SJCRH30 (cell line): ENCODE results near the gene UBE2G2. TPM values are rescaled to one million over a fixed set of nuclear protein-coding genes. Genes with fewer than 3 reads are reported as not detected.

Experiments used
- DNase-seq, 2 experiments: peaks; one replicate each; pipeline ENCODE4 v3.0.0-alpha.2; 2015 to 2020
- H3K27ac ChIP-seq: fragments of 250-450 bp; sonication (Bioruptor Pico); 2 replicates; pipeline ENCODE4 v1.5.1; 2020; ENCODE audit warnings: mild to moderate bottlenecking, moderate library complexity
- H3K27me3 ChIP-seq: fragments of 250-450 bp; sonication (Bioruptor Pico); 2 replicates; pipeline ENCODE4 v1.5.1; 2020; ENCODE audit warnings: mild to moderate bottlenecking, moderate library complexity
- H3K36me3 ChIP-seq: fragments of 250-450 bp; sonication (Bioruptor Pico); 2 replicates; pipeline ENCODE4 v1.5.1; 2020; ENCODE audit warnings: mild to moderate bottlenecking, moderate library complexity
- H3K4me1 ChIP-seq: fragments of 250-450 bp; sonication (Bioruptor Pico); 2 replicates; pipeline ENCODE4 v1.5.1; 2020; ENCODE audit warnings: mild to moderate bottlenecking, moderate library complexity
- H3K4me3 ChIP-seq: fragments of 250-450 bp; sonication (Bioruptor Pico); 2 replicates; pipeline ENCODE4 v1.5.1; 2020; ENCODE audit warnings: mild to moderate bottlenecking, moderate library complexity
- H3K9me3 ChIP-seq: fragments of 250-450 bp; sonication (Bioruptor Pico); replicated peaks from 2 replicates; pipeline ENCODE4 v1.5.1; 2020; ENCODE audit warnings: mild to moderate bottlenecking, moderate library complexity
- total RNA-seq: library from RNA; depleted of rRNA; stranded (reverse); fragments of >200 nt; shearing (Covaris generic); gene quantifications from 2 replicates; pipeline ENCODE4 v1.2.3, GENCODE V29; 2014

Gene UBE2G2
- total RNA-seq, 1 experiment from 2014 or later = 90.5 TPM

GRCh38 chr21:44751799-44752636 is 49.6 kb downstream of the UBE2G2 start:
- peaks cover 2% of the 10 kb centered on the region; the same call in 1 of the 2 replicates for H3K4me1 ChIP-seq
- H3K36me3 ChIP-seq = no peaks in the 10 kb centered on the region
- no peak overlapping the region for H3K4me3 ChIP-seq
- peaks cover 5% of the 10 kb centered on the region; the same call in 1 of the 2 replicates for H3K9me3 ChIP-seq
- no peaks in the 10 kb centered on the region for H3K27me3 ChIP-seq
- H3K27ac ChIP-seq = no peak overlapping the region
- DNase-seq = no peak

- no peak for DNase-seq
- Histone ChIP-seq H3K36me3 (no peaks in the 10 kb centered on the region), H3K9me3 (peaks cover 5% of the 10 kb centered on the region; the same call in 1 of the 2 replicates), H3K27ac (no peak overlapping the region), H3K27me3 (no peaks in the 10 kb centered on the region), H3K4me3 (no peak overlapping the region), H3K4me1 (peaks cover 2% of the 10 kb centered on the region; the same call in 1 of the 2 replicates)
Observed at GRCh38 chr21:44751186-44751798, 50.3 kb downstream of the UBE2G2 start.

GRCh38 chr21:44750675-44751025 is 51.0 kb downstream of the UBE2G2 start:
- Histone ChIP-seq H3K27ac (no peak overlapping the region), H3K27me3 (no peaks in the 10 kb centered on the region), H3K4me3 (no peak overlapping the region), H3K36me3 (no peaks in the 10 kb centered on the region), H3K4me1 (peaks cover 3% of the 10 kb centered on the region), H3K9me3 (peaks cover 2% of the 10 kb centered on the region; the same call in 1 of the 2 replicates)
- no peak for DNase-seq

GRCh38 chr21:44749759-44750674 is 51.6 kb downstream of the UBE2G2 start:
- Histone ChIP-seq H3K9me3 (peaks cover under 1% of the 10 kb centered on the region; the same call in 1 of the 2 replicates), H3K4me3 (no peak overlapping the region), H3K27me3 (no peaks in the 10 kb centered on the region), H3K27ac (no peak overlapping the region), H3K4me1 (peaks cover 7% of the 10 kb centered on the region), H3K36me3 (no peaks in the 10 kb centered on the region)
- no peak for DNase-seq

GRCh38 chr21:44749116-44749758 is 52.4 kb downstream of the UBE2G2 start:
- peaks cover 7% of the 10 kb centered on the region for H3K4me1 ChIP-seq
- peak overlapping the region; percentile 33 for H3K4me3 ChIP-seq
- no peaks in the 10 kb centered on the region for H3K36me3 ChIP-seq
- peak overlapping the region; percentile 40 for H3K27ac ChIP-seq
- no peaks in the 10 kb centered on the region for H3K27me3 ChIP-seq
- DNase-seq = no peak
- no peaks in the 10 kb centered on the region for H3K9me3 ChIP-seq

GRCh38 chr21:44748621-44749020 is 53.0 kb downstream of the UBE2G2 start:
- Histone ChIP-seq H3K4me1 (peaks cover 7% of the 10 kb centered on the region), H3K9me3 (no peaks in the 10 kb centered on the region), H3K36me3 (no peaks in the 10 kb centered on the region), H3K27ac (peak overlapping the region; percentile 40), H3K4me3 (peak overlapping the region; percentile 33), H3K27me3 (no peaks in the 10 kb centered on the region)
- DNase-seq = peak; percentile 54 to 64

- Histone ChIP-seq H3K9me3 (peaks cover 14% of the 10 kb centered on the region), H3K4me3 (no peak overlapping the region), H3K4me1 (peaks cover 5% of the 10 kb centered on the region), H3K36me3 (no peaks in the 10 kb centered on the region), H3K27ac (no peak overlapping the region), H3K27me3 (no peaks in the 10 kb centered on the region)
- peak; percentile 1 to 37 for DNase-seq
Observed at GRCh38 chr21:44742418-44743153, 59.0 kb downstream of the UBE2G2 start.

- no peak overlapping the region for H3K27ac ChIP-seq
- no peak for DNase-seq
- H3K4me1 ChIP-seq = peaks cover 5% of the 10 kb centered on the region
- H3K4me3 ChIP-seq = no peak overlapping the region
- peaks cover 17% of the 10 kb centered on the region for H3K9me3 ChIP-seq
- no peaks in the 10 kb centered on the region for H3K27me3 ChIP-seq
- H3K36me3 ChIP-seq = no peaks in the 10 kb centered on the region
Observed at GRCh38 chr21:44741921-44742320, 59.7 kb downstream of the UBE2G2 start.

GRCh38 chr21:44740742-44741141 is 60.9 kb downstream of the UBE2G2 start:
- Histone ChIP-seq H3K9me3 (peaks cover 17% of the 10 kb centered on the region), H3K4me3 (no peak overlapping the region), H3K4me1 (peaks cover 5% of the 10 kb centered on the region), H3K36me3 (no peaks in the 10 kb centered on the region), H3K27ac (no peak overlapping the region), H3K27me3 (no peaks in the 10 kb centered on the region)
- no peak for DNase-seq

GRCh38 chr21:44739316-44739715 is 62.3 kb downstream of the UBE2G2 start:
- no peak overlapping the region for H3K4me3 ChIP-seq
- no peak for DNase-seq
- H3K27me3 ChIP-seq = no peaks in the 10 kb centered on the region
- no peaks in the 10 kb centered on the region for H3K4me1 ChIP-seq
- peaks cover 17% of the 10 kb centered on the region for H3K9me3 ChIP-seq
- H3K27ac ChIP-seq = no peak overlapping the region
- H3K36me3 ChIP-seq = no peaks in the 10 kb centered on the region

GRCh38 chr21:44738621-44739020 is 63.0 kb downstream of the UBE2G2 start:
- DNase-seq = no peak
- H3K27ac ChIP-seq = no peak overlapping the region
- peaks cover 17% of the 10 kb centered on the region for H3K9me3 ChIP-seq
- H3K4me1 ChIP-seq = no peaks in the 10 kb centered on the region
- H3K4me3 ChIP-seq = no peak overlapping the region
- H3K36me3 ChIP-seq = no peaks in the 10 kb centered on the region
- no peaks in the 10 kb centered on the region for H3K27me3 ChIP-seq

GRCh38 chr21:44737706-44738354 is 63.8 kb downstream of the UBE2G2 start:
- Histone ChIP-seq H3K9me3 (peaks cover 17% of the 10 kb centered on the region), H3K4me1 (no peaks in the 10 kb centered on the region), H3K4me3 (no peak overlapping the region), H3K27me3 (no peaks in the 10 kb centered on the region), H3K36me3 (no peaks in the 10 kb centered on the region), H3K27ac (no peak overlapping the region)
- peak in 1 of 2 experiments; percentile 45 for DNase-seq

- H3K27me3 ChIP-seq = no peaks in the 10 kb centered on the region
- H3K4me1 ChIP-seq = peaks cover 2% of the 10 kb centered on the region; the same call in 1 of the 2 replicates
- no peak overlapping the region for H3K27ac ChIP-seq
- DNase-seq = no peak
- H3K4me3 ChIP-seq = no peak overlapping the region
- H3K9me3 ChIP-seq = peaks cover 17% of the 10 kb centered on the region
- H3K36me3 ChIP-seq = no peaks in the 10 kb centered on the region
Observed at GRCh38 chr21:44736291-44737004, 65.2 kb downstream of the UBE2G2 start.
